Measurements from ENCODE around the gene TBC1D8. TPM values are rescaled to one million over a fixed set of nuclear protein-coding genes. Genes with fewer than 3 reads are reported as not detected.
A peak's percentile ranks its signal among the peaks of the same experiment; 100 is the strongest.

Gene TBC1D8
- total and polyA plus RNA-seq, 9 of the 15 experiments (the other 6 are each of a cell fraction or from before 2014, with no cell fraction given): 0.36 to 1.3 (median 0.82) TPM

- Histone ChIP-seq H4K20me1 (replicated peaks; ENCODE audit: control insufficient read depth, insufficient read depth, low read length) (no peaks in the 10 kb centered on the region), H3K4me1 (replicated peaks in 1 of 2; ENCODE audit: control insufficient read depth in 2 of 2, insufficient read depth in 2 of 2, low read length in 2 of 2) (peaks cover 0 to 7% of the 10 kb centered on the region in 2 experiments; a peak in 2 of 5 replicates), H3K9ac (ENCODE audit: insufficient read depth in 1 of 2, low read depth in 2 of 2, low read length in 2 of 2) (no peak overlapping the region), H3K36me3 (ENCODE audit: control insufficient read depth, insufficient read depth, low read length) (no peaks in the 10 kb centered on the region), H3K79me2 (ENCODE audit: control insufficient read depth, insufficient read depth, low read length) (no peaks in the 10 kb centered on the region), H2AFZ (ENCODE audit: low read depth, low read length) (peak overlapping the region; percentile 57), H3K27ac (ENCODE audit: extremely low read depth, low read depth, low read length) (no peak overlapping the region), H3K4me3 (no peak overlapping the region), H3K9me1 (ENCODE audit: control insufficient read depth, insufficient read depth, low read length) (no peaks in the 10 kb centered on the region), H3K4me2 (ENCODE audit: insufficient read depth, low read length) (no peak overlapping the region), H3K27me3 (ENCODE audit: control insufficient read depth in 2 of 2, insufficient read depth in 2 of 2, low read length in 2 of 2) (peaks cover 25 to 59% of the 10 kb centered on the region in 2 experiments; a peak in 4 of 5 replicates), H3K9me3 (replicated peaks; ENCODE audit: control insufficient read depth, insufficient read depth, low read depth, low read length) (no peaks in the 10 kb centered on the region)
- in situ Hi-C loops (cut with MboI): loop anchor here (5.0 to 10.0 kb wide), 2 partner anchors 260 to 377 kb away; no protein-coding TSS in a partner anchor
- WGBS (ENCODE audit: insufficient coverage, low coverage, missing lambda C conversion rate): 15% methylated on average over 6 of the region's 6 CpGs
- no peak for TF ChIP-seq GATA2 (CRISPR knock-in tag; IDR thresholded peaks at IDR 0.05)
- no peak for TF ChIP-seq MTF1 (CRISPR knock-in tag; IDR thresholded peaks at IDR 0.05; ENCODE audit: borderline replicate concordance)
- 0 out of 2 replicates have a peak, but pooled peaks have one; percentile 55 for TF ChIP-seq L3MBTL2 (IDR thresholded peaks at IDR 0.05)
- TF ChIP-seq NFIC (IDR thresholded peaks at IDR 0.05): no peak
- TF ChIP-seq MIER1 (IDR thresholded peaks at IDR 0.05; ENCODE audit: low read depth): peak; percentile 73; the same call in 1 of the 2 replicates
- no peak for TF ChIP-seq DPF2 (IDR thresholded peaks at IDR 0.05)
- TF ChIP-seq, protein P1, sequence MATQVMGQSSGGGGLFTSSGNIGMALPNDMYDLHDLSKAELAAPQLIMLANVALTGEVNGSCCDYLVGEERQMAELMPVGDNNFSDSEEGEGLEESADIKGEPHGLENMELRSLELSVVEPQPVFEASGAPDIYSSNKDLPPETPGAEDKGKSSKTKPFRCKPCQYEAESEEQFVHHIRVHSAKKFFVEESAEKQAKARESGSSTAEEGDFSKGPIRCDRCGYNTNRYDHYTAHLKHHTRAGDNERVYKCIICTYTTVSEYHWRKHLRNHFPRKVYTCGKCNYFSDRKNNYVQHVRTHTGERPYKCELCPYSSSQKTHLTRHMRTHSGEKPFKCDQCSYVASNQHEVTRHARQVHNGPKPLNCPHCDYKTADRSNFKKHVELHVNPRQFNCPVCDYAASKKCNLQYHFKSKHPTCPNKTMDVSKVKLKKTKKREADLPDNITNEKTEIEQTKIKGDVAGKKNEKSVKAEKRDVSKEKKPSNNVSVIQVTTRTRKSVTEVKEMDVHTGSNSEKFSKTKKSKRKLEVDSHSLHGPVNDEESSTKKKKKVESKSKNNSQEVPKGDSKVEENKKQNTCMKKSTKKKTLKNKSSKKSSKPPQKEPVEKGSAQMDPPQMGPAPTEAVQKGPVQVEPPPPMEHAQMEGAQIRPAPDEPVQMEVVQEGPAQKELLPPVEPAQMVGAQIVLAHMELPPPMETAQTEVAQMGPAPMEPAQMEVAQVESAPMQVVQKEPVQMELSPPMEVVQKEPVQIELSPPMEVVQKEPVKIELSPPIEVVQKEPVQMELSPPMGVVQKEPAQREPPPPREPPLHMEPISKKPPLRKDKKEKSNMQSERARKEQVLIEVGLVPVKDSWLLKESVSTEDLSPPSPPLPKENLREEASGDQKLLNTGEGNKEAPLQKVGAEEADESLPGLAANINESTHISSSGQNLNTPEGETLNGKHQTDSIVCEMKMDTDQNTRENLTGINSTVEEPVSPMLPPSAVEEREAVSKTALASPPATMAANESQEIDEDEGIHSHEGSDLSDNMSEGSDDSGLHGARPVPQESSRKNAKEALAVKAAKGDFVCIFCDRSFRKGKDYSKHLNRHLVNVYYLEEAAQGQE (IDR thresholded peaks at IDR 0.05; ENCODE audit: borderline replicate concordance): peak; percentile 86
- TF ChIP-seq, protein P1 (CRISPR knock-in tag; IDR thresholded peaks at IDR 0.05; ENCODE audit: low read depth): 0 out of 2 replicates have a peak, but pooled peaks have one; percentile 40
- TF ChIP-seq EHMT2 (IDR thresholded peaks at IDR 0.05): peak; percentile 74; the same call in 1 of the 2 replicates
- ATAC-seq (peak; percentile 30; the same call in 2 of the 3 replicates), DNase-seq (ENCODE audit: extremely low read depth in 1 of 4, low spot score in 3 of 4) (no peak), FAIRE-seq (peak; percentile 40)
- POLR2A ChIA-PET: no interaction called here
- BruUV-seq (replicated peaks): no TSS peak
- CTCF ChIA-PET (ENCODE audit: low intra/inter-chr PET ratio): no interaction called here
- intact Hi-C loops (cut with micrococcal nuclease): no loop called here
Observed at GRCh38 chr2:100992262-100992661, 158.9 kb downstream of the TBC1D8 start.

All from K562 (cell line).